Loucy (cell line): ENCODE measurements around the gene CDYL.

Experiments
- CTCF ChIP-seq: fragments of 200-600 bp; sonication (generic); conservative IDR thresholded peaks from 2 replicates; pipeline ENCODE4 v1.5.1; 2014; ENCODE audit warnings: mild to moderate bottlenecking, antibody characterized with exemption, low read length
- EZH2phosphoT487 ChIP-seq: fragments of 200-600 bp; IDR thresholded peaks from 2 replicates; pipeline ENCODE4 v1.6.1; 2018; ENCODE audit warnings: antibody characterized with exemption, mild to moderate bottlenecking, moderate library complexity, borderline replicate concordance

- TF ChIP-seq CTCF (no peak), EZH2phosphoT487 (no peak)
Measured at GRCh38 chr6:4853349-4853748, 77.1 kb downstream of the CDYL start.
